IPS-18a (cell line): ENCODE results near the gene SMG5.

Experiments used
- H3K27ac ChIP-seq: one replicate; pipeline ENCODE4 v1.5.1; 2013; ENCODE audit warnings: low read length
- H3K27me3 ChIP-seq: one replicate; pipeline ENCODE4 v1.6.1; 2013; ENCODE audit warnings: mild to moderate bottlenecking, low read length; ENCODE audit not compliant: control insufficient read depth, insufficient read depth
- H3K36me3 ChIP-seq: one replicate; pipeline ENCODE4 v1.6.1; 2013; ENCODE audit warnings: low read depth, low read length; ENCODE audit not compliant: control insufficient read depth
- H3K4me1 ChIP-seq: one replicate; pipeline ENCODE4 v1.6.1; 2013; ENCODE audit warnings: low read depth, low read length; ENCODE audit not compliant: control insufficient read depth
- H3K4me3 ChIP-seq: one replicate; pipeline ENCODE4 v1.5.1; 2013; ENCODE audit warnings: low read length
- H3K9ac ChIP-seq: one replicate; pipeline ENCODE4 v1.6.1; 2013; ENCODE audit warnings: mild to moderate bottlenecking, low read length, moderate library complexity
- H3K9me3 ChIP-seq: one replicate; pipeline ENCODE4 v1.6.1; 2013; ENCODE audit warnings: low read depth, low read length; ENCODE audit not compliant: control insufficient read depth

Gene SMG5

DNA sequence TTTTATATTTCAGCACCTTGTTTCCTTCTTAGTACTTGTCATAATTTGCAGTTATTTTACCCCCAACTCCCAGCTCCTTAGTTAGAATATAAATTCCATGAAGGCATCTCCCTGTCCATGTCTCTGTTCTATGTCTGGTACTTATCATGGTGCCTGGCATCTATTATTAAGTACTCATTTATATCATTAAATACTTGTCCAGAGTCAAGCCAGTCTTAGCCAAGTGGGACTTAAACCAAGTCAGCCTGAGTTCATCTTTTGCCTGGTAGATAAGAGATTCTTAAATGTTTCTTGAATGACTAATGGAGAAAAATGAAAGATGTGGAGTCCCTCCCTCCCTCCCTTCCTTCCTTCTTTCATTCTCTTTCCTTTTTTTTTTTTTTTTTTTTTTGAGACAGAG, 79.3 kb downstream of the SMG5 start:
- no peak overlapping the region for H3K9ac ChIP-seq
- no peaks in the 10 kb centered on the region for H3K9me3 ChIP-seq
- peaks cover 19% of the 10 kb centered on the region for H3K36me3 ChIP-seq
- H3K4me3 ChIP-seq: no peak overlapping the region
- H3K27ac ChIP-seq: no peak overlapping the region
- H3K4me1 ChIP-seq: no peaks in the 10 kb centered on the region
- no peaks in the 10 kb centered on the region for H3K27me3 ChIP-seq

DNA sequence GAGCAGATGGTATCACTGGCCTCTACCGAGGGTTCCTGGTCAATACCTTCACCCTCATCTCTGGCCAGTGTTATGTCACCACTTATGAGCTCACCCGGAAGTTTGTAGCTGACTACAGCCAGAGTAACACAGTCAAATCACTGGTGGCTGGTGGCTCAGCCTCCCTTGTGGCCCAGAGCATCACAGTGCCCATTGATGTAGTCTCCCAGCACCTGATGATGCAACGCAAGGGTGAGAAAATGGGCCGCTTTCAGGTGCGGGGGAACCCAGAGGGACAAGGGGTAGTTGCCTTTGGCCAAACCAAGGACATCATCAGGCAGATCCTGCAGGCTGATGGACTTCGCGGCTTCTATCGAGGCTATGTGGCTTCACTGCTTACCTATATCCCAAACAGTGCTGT, 82.6 kb downstream of the SMG5 start:
- peaks cover 19% of the 10 kb centered on the region for H3K36me3 ChIP-seq
- H3K4me3 ChIP-seq: no peak overlapping the region
- H3K27ac ChIP-seq: no peak overlapping the region
- no peak overlapping the region for H3K9ac ChIP-seq
- H3K9me3 ChIP-seq: no peaks in the 10 kb centered on the region
- H3K27me3 ChIP-seq: no peaks in the 10 kb centered on the region
- H3K4me1 ChIP-seq: no peaks in the 10 kb centered on the region
